ENCODE measurements around the gene FLOT2.

The FLOT2 gene

GRCh38 chr17:28917029-28917428 is 19.5 kb upstream of the FLOT2 start:
- DNase-seq (ENCODE audit: insufficient read length, low spot score): no peak
- no peak for FAIRE-seq
- no peak for TF ChIP-seq CTCF (IDR thresholded peaks at IDR 0.05; ENCODE audit: insufficient read depth, missing control alignments)

GRCh38 chr17:28916302-28916934 is 18.9 kb upstream of the FLOT2 start:
- peak; percentile 41 for DNase-seq (ENCODE audit: insufficient read length, low spot score)
- FAIRE-seq: no peak
- peak; percentile 82 for TF ChIP-seq CTCF (IDR thresholded peaks at IDR 0.05; ENCODE audit: insufficient read depth, missing control alignments)

- no peak for TF ChIP-seq CTCF (IDR thresholded peaks at IDR 0.05; ENCODE audit: insufficient read depth, missing control alignments)
- no peak for DNase-seq (ENCODE audit: insufficient read length, low spot score)
- no peak for FAIRE-seq
Measured at GRCh38 chr17:28912938-28913333, 15.4 kb upstream of the FLOT2 start.

- no peak for TF ChIP-seq CTCF (IDR thresholded peaks at IDR 0.05; ENCODE audit: insufficient read depth, missing control alignments)
- DNase-seq (ENCODE audit: insufficient read length, low spot score): no peak
- FAIRE-seq: no peak
Measured at GRCh38 chr17:28912281-28912937, 14.9 kb upstream of the FLOT2 start.

- no peak for DNase-seq (ENCODE audit: insufficient read length, low spot score)
- no peak for TF ChIP-seq CTCF (IDR thresholded peaks at IDR 0.05; ENCODE audit: insufficient read depth, missing control alignments)
- no peak for FAIRE-seq
Measured at GRCh38 chr17:28911411-28912045, 14.0 kb upstream of the FLOT2 start.

- FAIRE-seq: no peak
- no peak for DNase-seq (ENCODE audit: insufficient read length, low spot score)
- no peak for TF ChIP-seq CTCF (IDR thresholded peaks at IDR 0.05; ENCODE audit: insufficient read depth, missing control alignments)
Measured at GRCh38 chr17:28910534-28910933, 13.0 kb upstream of the FLOT2 start.

All from D721Med (cell line).